Activated T-helper 1 cell treated with anti-CD3 and anti-CD28 coated beads, Interleukin-2, amount 50 U/mL, for 16 hours (primary cell): ENCODE data around the gene DNER.
"Not testable (repeated sequence)": the region's sequence is repeated elsewhere in the genome, so short reads cannot be mapped to it uniquely, and the experiment has no call there.

Experiments
- DNase-seq, 2 donors: peaks; one replicate each; pipeline ENCODE4 v3.0.0-alpha.2; 2020; ENCODE audit warnings: low read depth in 1 of 2, low spot score in 1 of 2

DNER gene

GRCh38 chr2:229346816-229347540 lies 367.4 kb downstream of the DNER start:
- no peak for DNase-seq

- DNase-seq, result no peak
Observed at GRCh38 chr2:229344955-229345354, 369.4 kb downstream of the DNER start.

- no peak for DNase-seq
Observed at GRCh38 chr2:229344151-229344551, 370.2 kb downstream of the DNER start.

GRCh38 chr2:229343661-229344060 lies 370.7 kb downstream of the DNER start:
- no peak for DNase-seq

- DNase-seq, result no peak
Observed at GRCh38 chr2:229342376-229342775, 372.0 kb downstream of the DNER start.

GRCh38 chr2:229340086-229340760 lies 374.1 kb downstream of the DNER start:
- DNase-seq, result no peak

- DNase-seq, result no peak
Observed at GRCh38 chr2:229339618-229340017, 374.7 kb downstream of the DNER start.

GRCh38 chr2:229339171-229339570 lies 375.2 kb downstream of the DNER start:
- not testable (repeated sequence) for DNase-seq

GRCh38 chr2:229335877-229336346 lies 378.4 kb downstream of the DNER start:
- DNase-seq, result no peak

- no peak for DNase-seq
Observed at GRCh38 chr2:229335330-229335729, 379.0 kb downstream of the DNER start.

GRCh38 chr2:229330952-229331351 lies 383.4 kb downstream of the DNER start:
- no peak for DNase-seq

GRCh38 chr2:229319558-229319957 lies 394.8 kb downstream of the DNER start:
- no peak for DNase-seq

- DNase-seq, result no peak
Observed at GRCh38 chr2:229314117-229314516, 400.2 kb downstream of the DNER start.

- no peak for DNase-seq
Observed at GRCh38 chr2:229313591-229313990, 400.8 kb downstream of the DNER start.
